ENCODE measurements around the gene KRAS.

Gene KRAS

DNA sequence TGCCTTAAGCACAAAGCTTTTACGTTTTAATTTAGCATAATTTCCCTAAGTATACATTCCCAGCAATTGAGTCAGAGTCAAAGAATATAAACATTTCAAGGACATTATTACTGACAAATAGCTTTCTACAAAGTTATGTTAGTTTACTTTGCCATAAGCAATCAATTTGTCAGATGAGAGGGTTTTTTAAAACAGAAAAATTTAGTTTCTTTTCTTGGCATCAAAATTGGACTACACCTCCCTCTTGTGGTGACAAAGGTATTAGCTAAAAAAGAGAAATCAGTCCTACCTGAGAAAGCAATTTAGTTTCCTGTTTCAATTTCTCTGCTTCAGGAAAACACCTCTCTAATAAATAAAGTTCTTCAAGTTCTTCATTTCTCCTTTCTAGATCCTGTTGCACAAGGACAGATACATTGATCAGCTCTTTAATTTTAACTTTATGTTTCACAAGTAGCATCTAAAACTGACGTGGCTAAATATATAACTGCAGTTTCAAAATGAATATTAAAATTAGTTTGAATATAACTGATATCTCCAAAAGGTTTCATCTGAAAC lies 95.6 kb downstream of the KRAS start:
- H3K27me3 ChIP-seq (replicated peaks; ENCODE audit: control insufficient read depth, insufficient read depth, low read length), result no peaks in the 10 kb centered on the region
- H3K9me3 ChIP-seq (ENCODE audit: control insufficient read depth, low read length), result no peaks in the 10 kb centered on the region
- peaks cover 15% of the 10 kb centered on the region for H3K4me1 ChIP-seq (ENCODE audit: control insufficient read depth, insufficient read depth, low read length)
- peak; percentile 84 for DNase-seq (ENCODE audit: low read depth)
- no peak overlapping the region for H3K4me3 ChIP-seq (ENCODE audit: low read length)
- H3K36me3 ChIP-seq (ENCODE audit: control insufficient read depth, insufficient read depth, low read length, severe bottlenecking), result no peaks in the 10 kb centered on the region
- no peak overlapping the region for H3K9ac ChIP-seq (ENCODE audit: low read length)
